ENCODE results near the gene SMAD3. TPM values are rescaled to one million over a fixed set of nuclear protein-coding genes. Genes with fewer than 3 reads are reported as not detected.

The SMAD3 gene
- total RNA-seq, 1 experiment from 2014 or later: 54.8 TPM

- no TSS peak for BruUV-seq (replicated peaks)
- no peak for DNase-seq
- no peak overlapping the region for H3K4me3 ChIP-seq (ENCODE audit: low read depth, low read length)
- H3K9me3 ChIP-seq: no peaks in the 10 kb centered on the region
- no peak overlapping the region for H3K4me3 Mint-ChIP-seq (ENCODE audit: unreplicated experiment)
- intact Hi-C loops (cut with micrococcal nuclease; ENCODE audit: unreplicated experiment): no loop called here
- H3K27me3 Mint-ChIP-seq (ENCODE audit: insufficient read depth, unreplicated experiment): no peaks in the 10 kb centered on the region
- ChIA-PET CTCF (no interaction called here), POLR2A (no interaction called here)
- no peaks in the 10 kb centered on the region for H3K36me3 ChIP-seq (ENCODE audit: control insufficient read depth, insufficient read depth, low read length)
- H3K36me3 Mint-ChIP-seq (ENCODE audit: insufficient read depth, unreplicated experiment): no peaks in the 10 kb centered on the region
- H3K27ac Mint-ChIP-seq (ENCODE audit: unreplicated experiment): no peak overlapping the region
- peaks cover 15% of the 10 kb centered on the region for H3K4me1 ChIP-seq
- peaks cover 7% of the 10 kb centered on the region for H3K4me1 Mint-ChIP-seq (ENCODE audit: low read depth, unreplicated experiment)
- H3K9me3 Mint-ChIP-seq (ENCODE audit: unreplicated experiment): no peaks in the 10 kb centered on the region
- TF ChIP-seq, protein P1, sequence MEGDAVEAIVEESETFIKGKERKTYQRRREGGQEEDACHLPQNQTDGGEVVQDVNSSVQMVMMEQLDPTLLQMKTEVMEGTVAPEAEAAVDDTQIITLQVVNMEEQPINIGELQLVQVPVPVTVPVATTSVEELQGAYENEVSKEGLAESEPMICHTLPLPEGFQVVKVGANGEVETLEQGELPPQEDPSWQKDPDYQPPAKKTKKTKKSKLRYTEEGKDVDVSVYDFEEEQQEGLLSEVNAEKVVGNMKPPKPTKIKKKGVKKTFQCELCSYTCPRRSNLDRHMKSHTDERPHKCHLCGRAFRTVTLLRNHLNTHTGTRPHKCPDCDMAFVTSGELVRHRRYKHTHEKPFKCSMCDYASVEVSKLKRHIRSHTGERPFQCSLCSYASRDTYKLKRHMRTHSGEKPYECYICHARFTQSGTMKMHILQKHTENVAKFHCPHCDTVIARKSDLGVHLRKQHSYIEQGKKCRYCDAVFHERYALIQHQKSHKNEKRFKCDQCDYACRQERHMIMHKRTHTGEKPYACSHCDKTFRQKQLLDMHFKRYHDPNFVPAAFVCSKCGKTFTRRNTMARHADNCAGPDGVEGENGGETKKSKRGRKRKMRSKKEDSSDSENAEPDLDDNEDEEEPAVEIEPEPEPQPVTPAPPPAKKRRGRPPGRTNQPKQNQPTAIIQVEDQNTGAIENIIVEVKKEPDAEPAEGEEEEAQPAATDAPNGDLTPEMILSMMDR (IDR thresholded peaks at IDR 0.05; ENCODE audit: insufficient read depth in 1 of 2, low read depth in 1 of 2, low read length in 1 of 2, severe bottlenecking in 1 of 2, unreplicated experiment in 1 of 2): no peak
- no peaks in the 10 kb centered on the region for H3K27me3 ChIP-seq (replicated peaks; ENCODE audit: control insufficient read depth, insufficient read depth, low read length)
These were observed 34.1 kb upstream of the SMAD3 start for GRCh38 chr15:67031331-67031730.

DNA sequence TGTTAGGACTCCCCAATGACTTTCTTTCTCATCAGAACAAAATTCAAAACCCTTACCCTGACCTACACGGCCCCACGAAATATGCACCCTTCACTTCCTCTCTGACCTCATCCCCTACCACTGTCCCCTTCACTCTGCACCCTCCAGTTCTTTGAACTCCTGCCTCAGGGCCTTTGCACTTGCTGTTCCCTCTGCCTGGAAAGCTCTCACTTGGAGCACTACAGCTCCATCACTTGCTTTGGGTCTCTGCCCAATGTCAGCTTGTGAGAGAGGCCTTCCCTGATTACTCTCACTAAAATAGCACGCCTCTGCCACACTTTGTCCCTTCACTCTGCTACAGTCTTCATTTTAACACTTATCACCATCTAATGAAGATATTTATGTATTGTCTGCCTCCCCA lies 32.8 kb upstream of the SMAD3 start:
- Histone ChIP-seq H3K4me3 (ENCODE audit: low read depth, low read length) (no peak overlapping the region), H3K36me3 (ENCODE audit: control insufficient read depth, insufficient read depth, low read length) (no peaks in the 10 kb centered on the region), H3K4me1 (peaks cover 15% of the 10 kb centered on the region), H3K27me3 (replicated peaks; ENCODE audit: control insufficient read depth, insufficient read depth, low read length) (no peaks in the 10 kb centered on the region), H3K9me3 (no peaks in the 10 kb centered on the region)
- intact Hi-C loops (cut with micrococcal nuclease; ENCODE audit: unreplicated experiment): no loop called here
- Mint-ChIP-seq H3K27me3 (ENCODE audit: insufficient read depth, unreplicated experiment) (no peaks in the 10 kb centered on the region), H3K9me3 (ENCODE audit: unreplicated experiment) (no peaks in the 10 kb centered on the region), H3K36me3 (ENCODE audit: insufficient read depth, unreplicated experiment) (no peaks in the 10 kb centered on the region), H3K4me3 (ENCODE audit: unreplicated experiment) (no peak overlapping the region), H3K27ac (ENCODE audit: unreplicated experiment) (no peak overlapping the region), H3K4me1 (ENCODE audit: low read depth, unreplicated experiment) (peaks cover 7% of the 10 kb centered on the region)
- POLR2A ChIA-PET: no interaction called here
- BruUV-seq (replicated peaks): no TSS peak
- no peak for DNase-seq
- TF ChIP-seq, protein P1 (IDR thresholded peaks at IDR 0.05; ENCODE audit: insufficient read depth in 1 of 2, low read depth in 1 of 2, low read length in 1 of 2, severe bottlenecking in 1 of 2, unreplicated experiment in 1 of 2): no peak
- CTCF ChIA-PET: no interaction called here

GRCh38 chr15:67033012-67033411 lies 32.4 kb upstream of the SMAD3 start:
- no TSS peak for BruUV-seq (replicated peaks)
- H3K4me1 Mint-ChIP-seq (ENCODE audit: low read depth, unreplicated experiment): peaks cover 7% of the 10 kb centered on the region

More at GRCh38 chr15:67033012-67033411, 32.4 kb upstream of the SMAD3 start:
- H3K27me3 Mint-ChIP-seq (ENCODE audit: insufficient read depth, unreplicated experiment): no peaks in the 10 kb centered on the region
- Histone ChIP-seq H3K4me3 (ENCODE audit: low read depth, low read length) (no peak overlapping the region), H3K4me1 (peaks cover 15% of the 10 kb centered on the region), H3K36me3 (ENCODE audit: control insufficient read depth, insufficient read depth, low read length) (no peaks in the 10 kb centered on the region), H3K9me3 (no peaks in the 10 kb centered on the region), H3K27me3 (replicated peaks; ENCODE audit: control insufficient read depth, insufficient read depth, low read length) (no peaks in the 10 kb centered on the region)
- H3K36me3 Mint-ChIP-seq (ENCODE audit: insufficient read depth, unreplicated experiment): no peaks in the 10 kb centered on the region
- intact Hi-C loops (cut with micrococcal nuclease; ENCODE audit: unreplicated experiment): no loop called here
- TF ChIP-seq, protein P1 (IDR thresholded peaks at IDR 0.05; ENCODE audit: insufficient read depth in 1 of 2, low read depth in 1 of 2, low read length in 1 of 2, severe bottlenecking in 1 of 2, unreplicated experiment in 1 of 2): no peak
- H3K27ac Mint-ChIP-seq (ENCODE audit: unreplicated experiment): no peak overlapping the region
- ChIA-PET CTCF (no interaction called here), POLR2A (no interaction called here)
- H3K9me3 Mint-ChIP-seq (ENCODE audit: unreplicated experiment): no peaks in the 10 kb centered on the region
- no peak for DNase-seq
- H3K4me3 Mint-ChIP-seq (ENCODE audit: unreplicated experiment): no peak overlapping the region
